ENCODE results near the gene CANT1.
"Not testable (repeated sequence)": the region's sequence is repeated elsewhere in the genome, so short reads cannot be mapped to it uniquely, and the experiment has no call there.

The CANT1 gene

GRCh38 chr17:79043191-79043930 lies 33.8 kb upstream of the CANT1 start:
- DNase-seq = no peak

GRCh38 chr17:79042421-79043190 lies 33.0 kb upstream of the CANT1 start:
- DNase-seq = no peak

- DNase-seq = no peak
Observed at GRCh38 chr17:79041723-79042420, 32.3 kb upstream of the CANT1 start.

- no peak for DNase-seq
Observed at GRCh38 chr17:79041041-79041570, 31.5 kb upstream of the CANT1 start.

- no peak for DNase-seq
Observed at GRCh38 chr17:79039886-79040285, 30.3 kb upstream of the CANT1 start.

- no peak for DNase-seq
Observed at GRCh38 chr17:79039171-79039570, 29.6 kb upstream of the CANT1 start.

- DNase-seq = no peak
Observed at GRCh38 chr17:79038545-79039135, 29.1 kb upstream of the CANT1 start.

GRCh38 chr17:79036596-79036995 lies 27.0 kb upstream of the CANT1 start:
- no peak for DNase-seq

- no peak for DNase-seq
Observed at GRCh38 chr17:79036181-79036580, 26.6 kb upstream of the CANT1 start.

- no peak for DNase-seq
Observed at GRCh38 chr17:79035686-79036085, 26.1 kb upstream of the CANT1 start.

GRCh38 chr17:79034931-79035485 lies 25.4 kb upstream of the CANT1 start:
- DNase-seq = no peak

- no peak for DNase-seq
Observed at GRCh38 chr17:79033741-79034501, 24.4 kb upstream of the CANT1 start.

GRCh38 chr17:79033046-79033616 lies 23.6 kb upstream of the CANT1 start:
- no peak for DNase-seq

GRCh38 chr17:79031996-79032875 lies 22.7 kb upstream of the CANT1 start:
- no peak for DNase-seq

- not testable (repeated sequence) for DNase-seq
Observed at GRCh38 chr17:79030636-79031035, 21.1 kb upstream of the CANT1 start.

GRCh38 chr17:79029327-79030009 lies 19.9 kb upstream of the CANT1 start:
- no peak for DNase-seq

- no peak for DNase-seq
Observed at GRCh38 chr17:79028496-79029326, 19.1 kb upstream of the CANT1 start.

- no peak for DNase-seq
Observed at GRCh38 chr17:79027925-79028491, 18.4 kb upstream of the CANT1 start.

Data from NCI-H510A (cell line).